HG02763 (cell line): ENCODE results near the gene OR11G2.
"Not testable (repeated sequence)": the region's sequence is repeated elsewhere in the genome, so short reads cannot be mapped to it uniquely, and the experiment has no call there.

Experiments used
- ATAC-seq: cut with Tn5 transposase; IDR thresholded peaks from one replicate; pipeline ENCODE4 v1.9.1; 2021; ENCODE audit warnings: mild to moderate bottlenecking, moderate library complexity; ENCODE audit not compliant: unreplicated experiment

Gene OR11G2, protein sequence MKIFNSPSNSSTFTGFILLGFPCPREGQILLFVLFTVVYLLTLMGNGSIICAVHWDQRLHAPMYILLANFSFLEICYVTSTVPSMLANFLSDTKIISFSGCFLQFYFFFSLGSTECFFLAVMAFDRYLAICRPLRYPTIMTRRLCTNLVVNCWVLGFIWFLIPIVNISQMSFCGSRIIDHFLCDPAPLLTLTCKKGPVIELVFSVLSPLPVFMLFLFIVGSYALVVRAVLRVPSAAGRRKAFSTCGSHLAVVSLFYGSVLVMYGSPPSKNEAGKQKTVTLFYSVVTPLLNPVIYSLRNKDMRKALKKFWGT

DNA sequence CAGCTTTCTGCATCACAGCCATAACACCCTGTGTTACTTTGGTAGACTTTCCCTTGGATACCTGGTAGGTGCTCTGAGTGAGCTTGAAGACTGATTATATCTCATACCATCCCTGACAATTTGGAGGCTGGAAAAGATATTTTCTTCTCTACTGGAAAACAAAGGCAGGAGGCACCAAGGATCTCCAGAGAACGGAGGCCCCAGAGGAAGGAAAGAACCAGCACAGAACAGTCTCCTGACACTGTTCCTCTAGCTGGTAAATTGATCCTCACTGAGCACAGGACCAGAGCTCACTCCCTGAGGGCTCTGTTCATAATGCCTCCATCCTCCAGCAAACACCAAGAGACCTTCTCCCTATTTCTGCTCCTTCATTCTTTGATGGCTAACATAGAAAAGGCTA is at the start of gene OR11G2:
Gene OR11G2 (plus strand): TSS at position 301 of the 400 bp plus-strand sequence. CDS start 6,542 bp downstream, outside the sequence.
- no peak for ATAC-seq

DNA sequence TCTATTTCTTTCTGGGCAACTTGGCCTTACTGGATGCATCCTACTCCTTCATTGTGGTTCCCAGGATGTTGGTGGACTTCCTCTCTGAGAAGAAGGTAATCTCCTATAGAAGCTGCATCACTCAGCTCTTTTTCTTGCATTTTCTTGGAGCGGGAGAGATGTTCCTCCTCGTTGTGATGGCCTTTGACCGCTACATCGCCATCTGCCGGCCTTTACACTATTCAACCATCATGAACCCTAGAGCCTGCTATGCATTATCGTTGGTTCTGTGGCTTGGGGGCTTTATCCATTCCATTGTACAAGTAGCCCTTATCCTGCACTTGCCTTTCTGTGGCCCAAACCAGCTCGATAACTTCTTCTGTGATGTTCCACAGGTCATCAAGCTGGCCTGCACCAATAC is 46.8 kb upstream of the OR11G2 start:
- no peak for ATAC-seq

DNA sequence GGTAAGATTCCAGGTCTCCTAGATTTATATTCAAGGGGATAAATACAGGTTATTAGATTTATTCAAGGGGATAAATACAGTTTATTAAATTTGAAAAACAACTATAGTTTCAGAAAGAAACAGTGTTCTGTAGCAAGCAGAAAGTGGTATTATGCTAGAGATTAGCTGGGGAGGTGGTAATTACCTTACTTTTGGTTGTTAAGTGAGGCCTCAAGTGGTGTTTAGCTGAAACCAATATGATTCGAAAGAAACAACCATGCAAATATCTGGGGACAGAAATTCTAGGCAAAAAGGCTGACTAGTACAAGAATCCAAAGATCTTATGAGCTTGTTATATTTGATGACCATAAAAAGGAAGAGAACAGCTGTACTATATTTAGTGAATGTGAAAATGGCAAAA is 45.9 kb upstream of the OR11G2 start:
- ATAC-seq: no peak

DNA sequence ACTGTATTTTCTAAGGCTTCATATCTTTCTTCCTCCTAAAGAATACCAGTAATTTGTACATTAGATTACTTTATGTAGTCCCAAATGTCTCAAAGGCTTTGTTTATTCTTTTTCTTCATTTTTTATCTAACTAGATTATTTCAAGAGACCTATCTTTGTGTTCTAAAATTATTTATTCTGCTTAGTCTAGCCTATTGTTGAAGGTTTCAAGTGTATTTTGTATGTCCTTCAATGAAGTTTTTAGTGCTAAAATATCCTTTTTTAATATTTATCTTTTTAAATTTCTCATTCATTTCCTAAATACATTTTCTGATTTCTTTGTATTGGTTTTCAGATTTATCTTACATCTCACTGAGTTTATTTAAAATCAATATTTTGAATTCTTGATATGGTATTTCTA is 26.2 kb upstream of the OR11G2 start:
- ATAC-seq: no peak

DNA sequence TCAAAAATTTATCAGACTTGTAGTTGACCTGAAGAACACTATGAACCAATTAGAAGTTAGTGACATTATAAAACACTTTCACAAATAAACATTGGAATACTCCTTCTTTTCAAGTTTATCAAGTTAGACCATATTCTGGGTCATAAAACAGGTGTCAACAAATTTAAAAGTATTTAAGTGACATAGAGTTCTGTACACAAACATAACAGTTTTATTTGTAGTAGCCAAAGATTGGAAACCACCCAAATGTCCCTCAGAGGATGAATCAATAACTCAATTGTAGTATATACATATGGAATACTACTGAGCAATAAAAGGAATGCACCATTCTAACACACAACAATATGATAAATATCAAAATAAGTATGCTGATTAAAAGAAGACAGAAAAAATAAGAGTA is 23.6 kb upstream of the OR11G2 start:
- ATAC-seq: no peak

DNA sequence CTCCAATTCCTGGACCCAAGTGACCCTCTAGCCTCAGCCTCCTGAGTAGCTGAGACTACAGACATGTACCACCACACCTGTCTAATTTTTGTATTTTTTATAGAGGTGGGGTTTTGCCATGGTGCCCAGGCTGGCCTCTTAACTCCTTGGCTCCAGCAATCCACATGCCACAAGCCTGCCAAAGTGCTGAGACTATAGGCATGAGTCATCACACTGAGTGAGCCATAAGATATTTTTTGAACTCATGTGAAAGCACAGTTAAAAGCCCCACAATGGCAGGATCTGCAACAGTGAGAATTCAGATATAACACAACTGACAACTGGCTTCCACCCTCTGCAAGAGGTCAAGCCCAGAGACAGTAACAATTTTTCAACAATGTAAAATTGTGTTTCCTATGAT is 20.8 kb upstream of the OR11G2 start:
- ATAC-seq: not testable (repeated sequence)

DNA sequence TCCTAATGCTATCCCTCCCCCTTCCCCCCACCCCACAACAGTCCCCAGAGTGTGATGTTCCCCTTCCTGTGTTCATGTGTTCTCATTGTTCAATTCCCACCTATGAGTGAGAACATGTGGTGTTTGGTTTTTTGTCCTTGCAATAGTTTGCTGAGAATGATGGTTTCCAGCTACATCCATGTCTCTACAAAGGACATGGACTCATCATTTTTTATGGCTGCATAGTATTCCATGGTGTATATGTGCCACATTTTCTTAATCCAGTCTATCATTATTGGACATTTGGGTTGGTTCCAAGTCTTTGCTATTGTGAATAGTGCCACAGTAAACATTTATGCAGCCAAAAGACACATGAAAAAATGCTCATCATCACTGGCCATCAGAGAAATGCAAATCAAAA is 16.5 kb upstream of the OR11G2 start:
- not testable (repeated sequence) for ATAC-seq

DNA sequence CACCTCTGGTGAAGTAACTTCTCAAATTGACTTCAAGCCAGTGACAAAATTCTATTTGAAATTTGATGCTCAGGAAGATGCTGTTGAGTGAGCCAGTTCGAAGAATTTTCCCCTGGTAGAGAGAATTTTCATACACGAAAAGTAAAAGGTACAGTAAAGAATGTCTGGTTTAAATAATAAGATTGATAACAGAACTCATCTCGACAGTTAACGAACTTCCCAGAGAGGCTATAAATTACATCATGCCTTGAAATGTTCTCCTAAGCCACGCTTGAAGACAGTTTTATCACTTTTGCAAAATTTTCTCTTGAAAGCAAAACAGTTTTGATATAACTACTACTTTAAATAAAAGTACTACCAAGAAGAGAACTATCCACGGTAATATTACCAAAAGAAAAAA is 14.4 kb upstream of the OR11G2 start:
- no peak for ATAC-seq

DNA sequence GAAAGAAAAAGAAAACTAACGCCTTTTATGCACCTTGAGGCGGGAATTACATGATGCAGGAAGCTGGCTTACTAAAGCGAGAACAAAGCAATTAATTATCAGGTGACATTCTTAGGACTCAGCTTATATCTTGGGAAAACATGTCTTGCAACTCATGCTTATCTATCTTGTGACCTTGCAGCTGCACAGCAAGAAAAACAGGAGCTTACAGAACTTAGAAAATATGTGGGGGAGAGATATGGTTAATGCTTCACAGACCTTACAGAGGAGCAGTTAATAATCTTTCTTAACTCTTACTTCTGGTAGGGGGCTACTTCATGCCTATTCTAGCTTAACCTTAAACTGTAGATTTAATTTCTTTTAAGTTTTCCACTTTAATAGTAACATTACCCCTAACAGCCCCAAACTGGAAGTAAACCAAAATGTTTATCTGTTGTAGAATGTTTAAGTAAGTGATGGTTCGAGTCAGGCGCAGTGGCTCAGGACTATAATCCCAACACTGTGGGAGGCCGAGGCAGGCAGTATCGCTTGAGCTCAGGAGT is 13.2 kb upstream of the OR11G2 start:
- no peak for ATAC-seq

DNA sequence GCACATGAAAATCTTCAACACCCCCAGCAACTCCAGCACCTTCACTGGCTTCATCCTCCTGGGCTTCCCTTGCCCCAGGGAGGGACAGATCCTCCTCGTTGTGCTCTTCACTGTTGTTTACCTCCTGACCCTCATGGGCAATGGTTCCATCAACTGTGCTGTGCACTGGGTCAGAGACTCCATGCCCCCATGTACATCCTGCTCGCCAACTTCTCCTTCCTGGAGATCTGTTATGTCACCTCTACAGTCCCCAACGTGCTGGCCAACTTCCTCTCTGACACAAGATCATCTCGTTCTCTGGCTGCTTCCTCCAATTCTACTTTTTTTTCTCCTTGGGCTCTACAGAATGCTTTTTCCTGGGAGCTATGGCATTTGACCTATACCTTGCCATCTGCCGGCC is 11.5 kb upstream of the OR11G2 start:
- no peak for ATAC-seq

DNA sequence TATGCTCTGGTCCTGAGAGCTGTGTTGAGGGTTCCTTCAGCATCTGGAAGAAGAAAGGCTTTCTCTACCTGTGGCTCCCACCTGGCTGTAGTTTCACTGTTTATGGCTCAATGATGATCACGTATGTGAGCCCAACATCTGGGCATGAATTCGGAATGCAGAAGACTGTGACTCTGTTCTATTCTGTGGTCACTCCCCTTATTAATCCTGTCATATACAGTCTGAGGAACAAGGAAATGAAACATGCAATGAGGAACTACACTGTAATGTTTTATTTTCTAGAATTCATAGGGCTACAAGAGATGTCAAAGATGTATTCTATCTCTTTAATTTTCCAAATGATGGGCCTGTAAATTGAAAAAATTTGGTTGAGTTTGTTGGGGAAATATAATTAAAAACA is 10.8 kb upstream of the OR11G2 start:
- no peak for ATAC-seq

DNA sequence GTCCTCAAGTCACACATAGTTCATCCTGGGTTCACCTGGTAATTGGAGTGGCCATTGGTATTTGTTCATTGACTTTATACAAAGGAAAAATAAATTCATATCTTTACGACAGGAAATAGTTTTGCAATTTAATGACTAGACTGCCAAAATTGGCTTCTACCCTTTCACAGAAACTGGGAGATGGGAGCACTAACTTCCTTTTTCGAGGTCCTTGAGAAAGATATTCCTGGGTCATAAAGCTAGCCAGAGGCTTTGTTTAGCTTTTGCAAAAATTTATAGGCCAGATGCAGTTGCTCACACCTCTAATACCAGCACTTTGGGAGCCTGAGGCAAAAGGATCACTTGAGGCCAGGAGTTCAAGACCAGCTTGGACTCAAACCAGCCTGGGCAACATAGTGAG is 10.2 kb upstream of the OR11G2 start:
- ATAC-seq: no peak

DNA sequence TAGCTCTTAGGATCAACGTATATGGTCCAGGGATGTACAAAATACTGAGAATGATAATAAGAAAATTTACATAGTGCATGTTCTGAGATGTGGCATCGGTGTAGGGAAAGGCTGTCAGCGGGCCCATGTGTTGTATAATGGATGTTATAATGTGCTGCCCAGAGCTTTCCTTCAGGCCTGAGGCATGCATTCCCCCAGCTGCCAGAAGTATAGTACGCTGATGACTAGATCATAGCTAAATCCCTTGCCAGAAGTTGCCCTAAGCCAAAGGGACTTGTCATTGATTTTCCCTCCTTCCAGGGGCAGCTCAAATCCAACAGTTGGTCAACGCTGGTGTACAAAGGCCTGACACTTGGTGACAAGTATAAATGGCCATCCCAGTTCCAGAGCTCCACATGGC is 6.5 kb upstream of the OR11G2 start:
- no peak for ATAC-seq

DNA sequence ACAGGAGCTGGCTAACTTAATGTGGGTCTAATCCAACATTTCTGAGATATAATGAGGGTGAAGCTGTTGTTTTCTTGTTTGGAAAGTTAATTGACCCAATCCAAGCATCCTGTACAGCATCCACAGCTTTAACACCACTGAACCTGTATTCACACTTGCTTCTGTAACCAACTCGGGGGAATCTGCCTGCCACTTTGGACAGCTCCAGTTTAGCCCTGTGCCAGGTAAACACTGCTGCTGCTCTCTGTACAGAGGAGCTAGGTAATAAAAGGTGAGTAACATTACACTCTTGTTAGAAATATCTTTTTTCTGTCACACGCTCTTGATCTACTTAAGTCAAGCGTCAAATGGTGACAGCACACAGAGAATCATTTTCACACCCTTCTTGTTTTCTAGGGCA is 700 bp downstream of the OR11G2 start:
- ATAC-seq: no peak

DNA sequence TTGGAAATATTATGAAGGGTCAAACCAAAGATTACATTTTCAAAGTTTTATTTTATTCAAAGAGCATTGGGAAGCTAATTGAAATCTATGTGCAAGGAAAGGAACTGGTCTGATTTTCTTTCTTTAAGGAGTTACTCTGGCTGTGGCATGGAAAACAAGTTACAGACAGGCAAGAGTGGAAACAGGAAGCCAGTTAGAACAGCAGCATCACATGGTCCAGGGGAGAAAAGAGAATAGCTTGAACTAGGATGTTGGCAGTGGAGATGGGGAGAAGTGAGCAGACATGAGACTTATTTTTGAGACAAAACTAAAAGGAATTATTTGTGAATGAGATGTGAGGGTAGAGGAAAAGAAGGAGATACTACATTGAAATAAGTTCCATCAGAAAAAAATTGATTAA is 3.4 kb downstream of the OR11G2 start:
- ATAC-seq: no peak

DNA sequence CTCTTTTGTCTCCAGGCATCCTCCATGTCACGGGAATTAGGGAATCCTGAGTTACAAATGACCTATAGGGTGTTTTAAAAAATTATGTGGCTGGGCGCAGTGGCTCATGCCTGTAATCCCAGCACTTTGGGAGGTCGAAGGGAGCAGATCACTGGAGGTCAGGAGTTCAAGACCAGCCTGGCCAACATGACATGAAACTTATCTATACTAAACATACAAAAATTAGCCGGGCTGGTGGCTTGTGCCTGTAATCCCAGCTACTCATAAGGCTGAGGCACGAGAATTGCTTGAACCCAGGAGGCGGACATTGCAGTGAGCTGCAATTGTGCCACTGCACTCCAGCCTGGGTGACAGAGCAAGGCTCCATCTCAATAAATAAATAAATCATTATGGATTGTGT is 4.5 kb downstream of the OR11G2 start:
- not testable (repeated sequence) for ATAC-seq

DNA sequence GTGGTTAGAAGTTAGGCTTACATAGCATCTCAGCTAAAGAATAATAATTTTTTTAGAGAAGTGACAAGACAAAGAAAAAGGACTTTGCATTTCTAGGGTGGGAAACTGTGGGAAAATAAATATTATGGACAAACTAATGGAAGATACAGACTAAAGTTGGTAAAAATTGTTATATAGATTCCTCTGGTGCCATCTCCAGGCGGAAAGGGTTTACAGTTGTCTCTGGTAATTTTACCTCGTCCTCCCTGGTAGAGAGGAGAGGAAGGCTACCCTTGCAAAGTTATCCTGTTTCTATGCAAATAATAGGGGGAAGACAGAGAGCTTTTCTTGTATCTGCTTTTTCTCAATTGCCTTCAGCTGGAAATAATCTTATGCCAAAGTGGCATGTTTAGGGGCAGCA is 5.2 kb downstream of the OR11G2 start:
- ATAC-seq: no peak

DNA sequence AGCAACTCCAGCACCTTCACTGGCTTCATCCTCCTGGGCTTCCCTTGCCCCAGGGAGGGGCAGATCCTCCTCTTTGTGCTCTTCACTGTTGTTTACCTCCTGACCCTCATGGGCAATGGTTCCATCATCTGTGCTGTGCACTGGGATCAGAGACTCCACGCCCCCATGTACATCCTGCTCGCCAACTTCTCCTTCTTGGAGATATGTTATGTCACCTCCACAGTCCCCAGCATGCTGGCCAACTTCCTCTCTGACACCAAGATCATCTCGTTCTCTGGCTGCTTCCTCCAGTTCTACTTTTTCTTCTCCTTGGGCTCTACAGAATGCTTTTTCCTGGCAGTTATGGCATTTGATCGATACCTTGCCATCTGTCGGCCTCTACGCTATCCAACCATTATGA is 6.8 kb downstream of the OR11G2 start:
- ATAC-seq: no peak

DNA sequence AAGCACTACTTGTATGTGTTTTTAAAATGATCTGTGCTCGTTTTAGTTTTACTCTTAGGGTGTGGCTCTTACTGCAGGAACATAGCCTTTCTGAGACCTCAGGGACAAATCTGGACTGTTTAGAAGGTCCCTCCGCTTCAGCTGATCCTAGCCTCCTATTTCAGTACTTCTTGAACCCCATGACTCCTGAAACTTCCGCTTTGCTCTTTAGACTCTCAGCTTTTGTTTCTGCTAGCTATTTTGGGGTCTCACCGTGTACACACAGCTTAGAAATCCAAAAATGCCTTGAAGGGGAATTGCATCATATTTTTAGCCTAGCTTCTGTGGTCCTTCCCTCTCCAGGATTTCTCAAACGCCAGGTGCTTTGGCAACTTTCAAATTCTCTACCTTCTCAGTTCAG is 8.3 kb downstream of the OR11G2 start:
- ATAC-seq: no peak

DNA sequence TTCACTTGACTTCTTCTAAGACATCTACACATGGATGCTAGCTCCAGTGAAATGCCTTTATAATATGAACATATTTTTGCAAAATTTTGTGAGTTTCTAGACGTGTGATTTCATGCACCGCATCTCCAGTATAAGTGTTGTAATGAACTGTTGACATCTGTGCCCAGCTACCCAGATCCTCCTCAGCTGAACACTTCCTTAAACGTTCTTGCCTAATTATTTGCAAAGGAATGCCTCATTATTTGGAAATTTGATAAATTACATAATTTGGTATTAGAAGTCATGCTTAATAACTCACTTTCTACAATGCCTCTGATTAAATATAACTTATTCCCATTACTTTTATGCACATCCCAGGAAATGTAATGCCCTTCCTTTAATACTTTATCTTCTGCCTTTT is 14.0 kb downstream of the OR11G2 start:
- ATAC-seq: no peak

DNA sequence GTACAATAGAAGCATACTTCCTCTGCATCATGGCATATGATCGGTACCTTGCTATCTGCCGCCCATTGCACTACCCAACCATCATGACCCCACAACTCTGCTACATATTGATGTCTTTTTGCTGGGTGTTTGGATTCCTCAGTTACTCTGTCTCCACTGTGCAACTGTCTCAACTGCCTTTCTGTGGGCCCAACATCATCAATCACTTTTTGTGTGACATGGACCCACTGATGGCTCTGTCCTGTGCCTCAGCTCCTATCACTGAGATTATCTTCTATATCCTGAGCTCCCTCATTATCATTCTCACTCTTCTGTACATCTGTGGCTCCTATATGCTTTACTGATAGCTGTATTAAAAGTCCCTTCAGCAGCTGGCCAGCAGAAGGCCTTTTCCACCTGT is 18.9 kb downstream of the OR11G2 start:
- ATAC-seq: no peak

DNA sequence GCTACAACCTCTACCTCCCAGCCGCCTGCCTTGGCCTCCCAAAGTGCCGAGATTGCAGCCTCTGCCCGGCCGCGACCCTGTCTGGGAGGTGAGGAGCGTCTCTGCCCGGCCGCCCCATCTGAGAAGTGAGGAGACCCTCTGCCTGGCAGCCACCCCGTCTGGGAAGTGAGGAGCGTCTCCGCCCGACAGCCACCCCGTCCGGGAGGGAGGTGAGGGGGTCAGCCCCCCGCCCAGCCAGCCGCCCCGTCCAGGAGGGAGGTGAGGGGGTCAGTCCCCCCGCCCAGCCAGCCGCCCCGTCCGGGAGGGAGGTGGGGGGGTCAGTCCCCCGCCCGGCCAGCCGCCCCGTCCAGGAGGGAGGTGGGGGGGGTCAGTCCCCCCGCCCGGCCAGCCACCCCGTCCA is 21.7 kb downstream of the OR11G2 start:
- not testable (repeated sequence) for ATAC-seq

DNA sequence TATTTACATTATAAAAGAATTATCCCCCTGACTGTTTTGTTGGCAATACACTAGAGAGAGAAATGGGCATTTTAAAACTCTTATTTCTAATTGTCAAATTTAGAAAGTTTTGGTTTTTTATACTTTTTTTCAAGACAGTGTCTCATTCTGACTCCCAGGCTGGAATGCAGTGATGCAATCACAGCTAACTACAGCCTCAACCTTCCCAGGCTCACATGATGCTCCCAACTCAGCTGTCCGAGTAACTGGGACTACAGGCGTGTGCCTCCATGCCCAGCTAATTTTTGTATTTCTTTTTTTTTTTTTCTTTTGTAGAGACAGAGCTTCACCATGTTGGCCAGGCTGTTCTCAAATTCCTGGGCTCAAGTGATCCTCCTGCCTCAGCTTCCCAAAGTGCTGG is 24.5 kb downstream of the OR11G2 start:
- no peak for ATAC-seq
